Aorta (tissue), 5 donors: Measurements from ENCODE around the gene DHCR24. TPM values are rescaled to one million over a fixed set of nuclear protein-coding genes. Genes with fewer than 3 reads are reported as not detected.

Experiments used
- ATAC-seq: fragments of 200-7000 bp; cut with Tn5 transposase; one replicate; pipeline ENCODE4 v1.9.1; 2022; ENCODE audit warnings: moderate library complexity; ENCODE audit not compliant: low FRiP score
- DNase-seq, 2 donors: peaks; one replicate each; pipeline ENCODE4 v3.0.0-alpha.2; 2020
- H3K27ac ChIP-seq, 2 donors: one replicate each; pipeline ENCODE4 v1.5.1; 2013; ENCODE audit warnings: low read length in 2 of 2, mild to moderate bottlenecking in 2 of 2, moderate library complexity in 2 of 2, control low read depth in 1 of 2, inconsistent platforms in 1 of 2, low read depth in 1 of 2
- H3K27me3 ChIP-seq, 2 donors: one replicate each; pipeline ENCODE4 v1.6.1; 2013; ENCODE audit warnings: control low read depth in 1 of 2, low read length in 1 of 2, mild to moderate bottlenecking in 1 of 2, moderate library complexity in 1 of 2; ENCODE audit not compliant: insufficient read depth in 2 of 2, control insufficient read depth in 1 of 2
- H3K36me3 ChIP-seq, 2 donors: one replicate each; pipeline ENCODE4 v1.6.1; 2013; ENCODE audit warnings: control low read depth in 1 of 2, low read length in 1 of 2, mild to moderate bottlenecking in 1 of 2; ENCODE audit not compliant: insufficient read depth in 2 of 2, control insufficient read depth in 1 of 2
- H3K4me1 ChIP-seq, 2 donors: one replicate each; pipeline ENCODE4 v1.6.1; 2013; ENCODE audit warnings: low read length in 2 of 2, control low read depth in 1 of 2, mild to moderate bottlenecking in 1 of 2, moderate library complexity in 1 of 2; ENCODE audit not compliant: insufficient read depth in 2 of 2, control insufficient read depth in 1 of 2
- H3K4me3 ChIP-seq, 2 donors: one replicate each; pipeline ENCODE4 v1.5.1; 2013; ENCODE audit warnings: low read length in 2 of 2, control low read depth in 1 of 2, mild to moderate bottlenecking in 1 of 2
- H3K9me3 ChIP-seq: one replicate; pipeline ENCODE4 v1.6.1; 2013; ENCODE audit warnings: mild to moderate bottlenecking, low read length; ENCODE audit not compliant: control insufficient read depth
- WGBS, 2 donors: extraction: QIAGEN DNeasy Blood & Tissue Kit; methylation state at CpG; one replicate each; pipeline ENCODE4 v1.1.7; 2013; 5-methylcytosine and 5-hydroxymethylcytosine counted together
- intact Hi-C, 2 donors: fragments of 100-400 bp; cut with DNase I; formaldehyde crosslinking; loops; one replicate each; pipeline versions ENCODE4 v1.14.2 to v1.15.0; 2022
- polyA plus RNA-seq, 2 donors: library from polyadenylated mRNA; stranded (reverse); fragments of 200-250 nt; gene quantifications; one replicate each; pipeline ENCODE4 v1.2.3, GENCODE V29; 2013
- total RNA-seq, 2 donors: library from RNA; stranded (reverse); fragmentation: NEBNext Ultra II Directional; extraction: Animal tissue kit (Norgen Biotek cat#: 25700); gene quantifications; one replicate each; pipeline ENCODE4 v1.2.1, GENCODE V29; 2021
- donor health status: healthy with polysubstance abuse.
- donor health status: Bipolar disorder and iron deficiency.
- donor health status: DM: no; HTN: no; CAD: no.
- donor health status: DM: no; HTN: no; CAD: no.
- donor health status: DM: yes; HTN: yes; CAD: no.

The DHCR24 gene
- total and polyA plus RNA-seq, 4 donors = 5.1 to 29.6 (median 16.0) TPM

DNA sequence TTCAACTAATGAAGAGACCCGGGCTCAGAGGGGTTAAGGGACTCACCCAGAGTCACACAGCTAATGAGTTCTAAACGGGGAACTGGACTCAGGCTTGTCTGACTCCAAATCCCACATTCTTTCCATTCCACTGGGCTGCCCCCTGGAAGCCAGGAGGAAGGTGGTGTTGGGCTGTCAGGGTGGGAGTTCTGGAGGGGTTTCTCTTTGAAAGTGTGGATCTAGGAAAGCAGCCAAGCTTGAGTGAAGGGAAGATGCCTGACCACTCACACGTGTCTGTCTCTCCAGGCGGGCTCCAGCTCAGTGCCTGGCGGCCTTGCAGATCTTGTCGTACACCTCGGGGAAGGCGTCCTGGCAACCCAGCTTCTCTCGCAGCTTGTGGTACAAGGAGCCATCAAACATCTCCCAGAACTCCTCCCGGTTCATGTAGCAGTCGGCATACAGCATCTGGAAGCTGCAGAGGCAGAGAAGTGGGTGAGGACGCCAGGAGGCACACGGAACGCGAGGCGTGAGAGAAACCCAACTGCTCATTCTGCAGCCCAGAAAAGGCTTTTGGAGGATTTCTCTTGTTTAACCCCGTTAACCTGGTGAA lies 35.0 kb downstream of the DHCR24 start:
- H3K4me3 ChIP-seq = no peak overlapping the region
- no peak overlapping the region for H3K27ac ChIP-seq
- no peaks in the 10 kb centered on the region for H3K27me3 ChIP-seq
- no peak for DNase-seq
- intact Hi-C loops = no loop called here
- peaks cover 0 to 3% of the 10 kb centered on the region in 2 donors for H3K36me3 ChIP-seq
- no peaks in the 10 kb centered on the region for H3K4me1 ChIP-seq
- no peak for ATAC-seq
- WGBS, 2 donors = 84 to 87% methylated on average over 17 of the region's 17 CpGs
- no peaks in the 10 kb centered on the region for H3K9me3 ChIP-seq

- ATAC-seq (no peak), DNase-seq (no peak)
- Histone ChIP-seq H3K4me3 (no peak overlapping the region), H3K36me3 (peaks cover 0 to 3% of the 10 kb centered on the region in 2 donors), H3K4me1 (no peaks in the 10 kb centered on the region), H3K27me3 (no peaks in the 10 kb centered on the region), H3K27ac (no peak overlapping the region), H3K9me3 (no peaks in the 10 kb centered on the region)
- 96 to 98% methylated on average over 9 of the region's 9 CpGs for WGBS, 2 donors
- intact Hi-C loops = no loop called here
These were observed 35.6 kb downstream of the DHCR24 start for GRCh38 chr1:54851406-54851805.

DNA sequence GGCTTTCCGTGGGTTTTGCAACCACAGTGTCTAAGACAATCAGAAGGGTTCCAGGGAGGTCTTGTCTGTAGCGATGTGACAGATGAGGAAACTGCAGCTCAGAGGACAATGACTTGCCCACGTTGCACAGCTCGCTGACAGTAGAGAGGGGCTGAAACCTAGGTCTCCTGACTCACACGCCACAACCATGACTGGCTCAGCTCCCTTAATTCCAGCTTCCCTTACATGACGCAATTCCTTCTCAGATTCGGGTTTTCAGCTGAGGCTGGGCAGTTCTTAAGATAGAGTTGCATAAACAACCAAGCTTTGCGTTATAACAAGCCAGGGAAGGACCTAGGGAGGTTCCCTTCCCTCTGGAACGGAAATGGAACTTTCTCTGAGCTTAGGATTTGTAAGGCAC lies 36.3 kb downstream of the DHCR24 start:
- DNase-seq (peak in 1 of 2 donors; percentile 61), ATAC-seq (peak; percentile 55)
- H3K27me3 ChIP-seq = no peaks in the 10 kb centered on the region
- 76 to 77% methylated on average over 9 of the region's 9 CpGs for WGBS, 2 donors
- no peak overlapping the region for H3K4me3 ChIP-seq
- H3K9me3 ChIP-seq = no peaks in the 10 kb centered on the region
- intact Hi-C loops = no loop called here
- no peaks in the 10 kb centered on the region for H3K4me1 ChIP-seq
- H3K27ac ChIP-seq = no peak overlapping the region
- peaks cover 0 to 3% of the 10 kb centered on the region in 2 donors for H3K36me3 ChIP-seq

DNA sequence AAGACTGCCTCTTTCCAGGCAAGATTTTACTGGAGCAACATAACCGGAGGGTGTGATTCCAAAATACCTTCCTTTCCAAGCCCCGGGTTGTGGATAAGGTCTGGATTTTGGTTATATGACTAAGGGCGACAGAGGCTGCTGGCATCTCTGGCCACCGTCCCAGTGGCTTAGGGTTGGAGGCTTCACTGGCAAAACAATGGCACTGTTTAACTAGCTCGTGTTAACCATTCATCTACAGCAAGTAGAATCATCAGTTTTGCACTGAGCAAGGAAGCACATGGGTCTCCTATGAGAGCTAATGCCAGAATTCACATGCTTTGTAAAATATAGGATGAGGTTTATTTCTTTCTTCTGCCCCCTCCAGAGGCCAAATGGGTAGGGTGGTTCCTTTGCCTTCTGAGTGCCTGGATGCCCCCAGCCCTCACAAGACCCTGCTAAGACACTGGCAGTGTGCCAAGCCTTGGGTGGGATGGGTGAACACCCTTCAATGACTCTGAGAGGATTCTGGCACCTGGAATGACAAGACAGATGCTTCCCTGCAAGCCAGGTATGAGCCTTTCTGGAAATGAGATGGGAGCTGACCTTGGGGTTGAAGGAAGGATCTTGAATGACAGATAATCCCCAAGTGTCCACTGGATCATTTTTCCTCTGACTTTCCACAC lies 36.8 kb downstream of the DHCR24 start:
- peaks cover 0 to 3% of the 10 kb centered on the region in 2 donors for H3K36me3 ChIP-seq
- no peaks in the 10 kb centered on the region for H3K4me1 ChIP-seq
- H3K27ac ChIP-seq = no peak overlapping the region
- no peaks in the 10 kb centered on the region for H3K9me3 ChIP-seq
- H3K4me3 ChIP-seq = no peak overlapping the region
- ATAC-seq = no peak
- no peaks in the 10 kb centered on the region for H3K27me3 ChIP-seq
- DNase-seq = no peak
- intact Hi-C loops = no loop called here
- WGBS, 2 donors = 4 to 10% methylated on average over 5 of the region's 5 CpGs

DNA sequence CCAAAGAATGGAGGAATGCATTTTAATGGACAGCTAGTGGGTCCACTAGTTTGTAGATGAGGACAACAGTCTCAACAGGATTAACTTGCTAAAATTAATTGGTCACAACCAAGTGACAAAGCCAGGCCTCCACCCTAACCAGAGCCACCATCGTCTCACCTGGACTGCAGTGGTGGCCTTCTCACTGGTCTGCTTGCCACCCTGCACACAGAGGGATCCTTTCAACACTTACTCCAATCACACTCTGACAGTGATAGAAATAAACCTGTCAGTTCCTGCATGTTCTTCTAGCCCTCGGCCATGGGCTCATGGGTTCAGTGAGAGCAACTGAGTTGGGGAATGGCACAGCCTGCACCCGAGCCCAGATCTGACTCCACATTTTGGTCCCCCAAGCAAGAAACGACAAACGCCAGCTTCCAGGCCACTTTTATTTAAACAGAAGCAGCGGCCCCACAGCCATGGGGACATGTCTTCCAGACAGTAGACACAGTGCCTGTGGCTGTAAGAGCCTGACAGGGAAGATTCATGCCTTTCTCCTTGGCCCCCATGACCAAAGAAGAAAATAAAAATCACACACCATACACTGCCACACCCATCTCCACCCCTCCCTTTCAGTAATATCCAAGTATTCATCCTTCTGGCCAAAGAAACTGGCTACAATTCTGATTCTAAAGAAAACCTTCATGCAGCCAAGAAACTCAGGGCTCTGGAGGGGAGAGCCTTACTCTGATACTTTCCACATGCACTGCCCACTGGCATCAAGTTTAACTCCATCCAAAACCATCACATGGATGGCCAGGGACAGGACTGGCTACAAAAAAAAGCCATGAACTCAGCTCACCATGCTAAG lies 37.6 kb downstream of the DHCR24 start:
- WGBS, 2 donors = 73 to 78% methylated on average over 6 of the region's 6 CpGs
- Histone ChIP-seq H3K27me3 (no peaks in the 10 kb centered on the region), H3K27ac (no peak overlapping the region), H3K9me3 (no peaks in the 10 kb centered on the region), H3K36me3 (peaks cover 0 to 3% of the 10 kb centered on the region in 2 donors), H3K4me1 (no peaks in the 10 kb centered on the region), H3K4me3 (no peak overlapping the region)
- intact Hi-C loops = no loop called here
- DNase-seq (no peak), ATAC-seq (no peak)

DNA sequence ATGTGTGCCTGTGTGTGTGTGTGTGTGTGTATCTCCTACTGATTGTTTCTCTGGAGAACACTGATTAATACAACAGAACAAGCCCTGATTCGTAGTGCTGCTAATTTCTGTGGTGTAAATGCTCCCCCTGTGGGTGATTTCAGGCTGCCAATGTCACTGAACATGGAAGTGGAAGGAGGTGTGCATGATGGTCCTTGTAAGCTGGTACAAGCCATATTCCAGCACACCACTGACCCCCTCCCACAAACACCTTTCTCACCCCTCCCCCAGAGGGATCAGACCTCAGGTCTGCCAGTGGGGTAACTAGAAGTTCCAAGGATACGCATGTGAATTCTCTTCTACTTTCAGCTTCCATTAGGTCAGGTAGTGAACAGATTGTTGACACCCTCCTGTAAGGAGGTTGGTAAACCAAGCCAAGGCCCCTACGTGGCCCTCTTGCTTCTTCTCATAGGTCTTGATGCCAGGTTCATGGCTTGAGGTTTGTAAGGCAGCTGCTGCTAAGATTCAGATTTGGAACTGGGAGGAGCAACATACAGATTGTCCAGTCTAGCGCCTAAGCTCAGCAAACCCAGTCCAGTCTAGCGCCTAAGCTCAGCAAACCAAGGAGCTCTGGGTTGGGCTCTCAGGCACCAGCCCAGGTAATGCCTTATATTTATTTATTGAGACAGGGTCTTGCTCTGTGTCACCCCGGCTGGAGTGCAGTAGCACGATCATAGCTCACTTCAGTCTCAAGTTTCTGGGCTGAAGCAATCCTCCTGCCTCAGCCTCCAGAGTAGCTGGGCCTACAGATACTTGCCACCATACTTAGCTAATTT lies 38.7 kb downstream of the DHCR24 start:
- Histone ChIP-seq H3K27me3 (no peaks in the 10 kb centered on the region), H3K4me1 (no peaks in the 10 kb centered on the region), H3K27ac (no peak overlapping the region), H3K9me3 (no peaks in the 10 kb centered on the region), H3K36me3 (no peaks in the 10 kb centered on the region), H3K4me3 (no peak overlapping the region)
- no peak for ATAC-seq
- DNase-seq = no peak
- 91 to 92% methylated on average over 7 of the region's 7 CpGs for WGBS, 2 donors
- intact Hi-C loops = no loop called here

DNA sequence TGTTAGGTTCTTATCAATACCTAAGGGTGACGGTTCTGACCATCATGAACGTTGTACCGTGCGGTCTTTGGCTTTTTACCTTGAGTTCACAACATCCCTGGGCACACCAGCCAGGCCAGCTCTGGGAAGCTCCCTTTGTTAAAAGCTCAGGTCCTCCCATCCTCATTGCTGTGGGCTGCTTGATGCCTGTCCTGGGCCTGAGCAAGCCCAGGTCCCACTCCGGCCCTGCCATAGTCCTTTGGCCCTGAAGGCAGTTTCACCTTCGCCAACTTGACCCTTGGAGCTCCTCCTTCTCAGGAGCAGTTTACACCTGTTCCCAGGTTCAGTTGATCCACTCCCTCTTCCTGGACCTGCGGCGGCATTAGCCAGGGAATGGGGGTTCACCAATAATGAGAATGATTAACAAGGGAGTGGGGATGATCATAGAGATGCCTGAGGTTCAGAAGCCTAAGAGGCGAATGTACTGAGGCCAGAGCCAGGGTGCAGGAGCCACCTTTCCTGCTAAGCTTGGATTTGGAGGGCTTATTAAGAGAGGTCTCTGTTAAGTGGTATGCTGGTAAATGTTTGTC lies 40.2 kb downstream of the DHCR24 start:
- Histone ChIP-seq H3K27ac (no peak overlapping the region), H3K4me3 (no peak overlapping the region), H3K27me3 (no peaks in the 10 kb centered on the region), H3K36me3 (no peaks in the 10 kb centered on the region), H3K9me3 (no peaks in the 10 kb centered on the region), H3K4me1 (no peaks in the 10 kb centered on the region)
- DNase-seq (no peak), ATAC-seq (no peak)
- intact Hi-C loops = no loop called here
- WGBS, 2 donors = 90 to 91% methylated on average over 9 of the region's 9 CpGs

DNA sequence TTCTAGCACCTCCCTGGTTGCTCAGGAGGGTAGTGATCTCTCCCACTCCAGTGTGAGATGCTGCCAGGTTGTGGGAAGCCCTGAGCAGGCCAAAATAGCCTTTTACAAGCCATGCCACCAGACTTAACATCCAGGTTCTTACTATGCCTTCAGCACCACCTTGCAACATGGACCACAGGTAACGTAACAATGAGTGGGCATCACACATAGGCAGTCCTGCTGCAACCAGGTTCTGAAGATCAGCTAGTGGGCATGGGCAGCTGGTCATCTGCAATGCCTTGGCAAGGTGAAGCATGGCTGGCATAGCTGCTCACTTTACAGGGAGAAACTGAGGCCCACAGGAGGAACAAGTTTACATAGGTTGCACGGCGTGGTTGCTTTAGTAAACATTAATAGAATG lies 40.7 kb downstream of the DHCR24 start:
- 94 to 97% methylated on average over 3 of the region's 3 CpGs for WGBS, 2 donors

More for the DNA sequence above, 40.7 kb downstream of the DHCR24 start:
- Histone ChIP-seq H3K27me3 (no peaks in the 10 kb centered on the region), H3K36me3 (no peaks in the 10 kb centered on the region), H3K27ac (no peak overlapping the region), H3K4me1 (no peaks in the 10 kb centered on the region), H3K4me3 (no peak overlapping the region), H3K9me3 (no peaks in the 10 kb centered on the region)
- ATAC-seq = no peak
- no peak for DNase-seq
- intact Hi-C loops = no loop called here
